HG03175 (cell line): ENCODE measurements around the gene COQ7.

ENCODE experiments used
- ATAC-seq: cut with Tn5 transposase; IDR thresholded peaks from one replicate; pipeline ENCODE4 v1.9.1; 2021; ENCODE audit warnings: mild to moderate bottlenecking, moderate library complexity; ENCODE audit not compliant: unreplicated experiment

Gene COQ7

GRCh38 chr16:19085679-19086200, 18.3 kb downstream of the COQ7 start:
- no peak for ATAC-seq

- peak; percentile 83 for ATAC-seq
Observed at GRCh38 chr16:19086322-19087199, 19.1 kb downstream of the COQ7 start.

GRCh38 chr16:19088341-19088916, 21.0 kb downstream of the COQ7 start:
- ATAC-seq, result no peak

GRCh38 chr16:19089410-19089955, 22.1 kb downstream of the COQ7 start:
- no peak for ATAC-seq

- no peak for ATAC-seq
Observed at GRCh38 chr16:19090916-19091315, 23.5 kb downstream of the COQ7 start.

- ATAC-seq, result no peak
Observed at GRCh38 chr16:19092653-19093410, 25.4 kb downstream of the COQ7 start.

GRCh38 chr16:19093631-19094541, 26.5 kb downstream of the COQ7 start:
- ATAC-seq, result no peak

- no peak for ATAC-seq
Observed at GRCh38 chr16:19094542-19095365, 27.3 kb downstream of the COQ7 start.

- peak; percentile 55 for ATAC-seq
Observed at GRCh38 chr16:19095654-19096053, 28.2 kb downstream of the COQ7 start.

- no peak for ATAC-seq
Observed at GRCh38 chr16:19098173-19098572, 30.8 kb downstream of the COQ7 start.

GRCh38 chr16:19102187-19102872, 34.9 kb downstream of the COQ7 start:
- no peak for ATAC-seq

- no peak for ATAC-seq
Observed at GRCh38 chr16:19104607-19105006, 37.2 kb downstream of the COQ7 start.

- no peak for ATAC-seq
Observed at GRCh38 chr16:19105131-19105530, 37.7 kb downstream of the COQ7 start.

- no peak for ATAC-seq
Observed at GRCh38 chr16:19105891-19106624, 38.6 kb downstream of the COQ7 start.

- ATAC-seq, result no peak
Observed at GRCh38 chr16:19106625-19107020, 39.2 kb downstream of the COQ7 start.

- no peak for ATAC-seq
Observed at GRCh38 chr16:19108409-19109287, 41.2 kb downstream of the COQ7 start.

GRCh38 chr16:19109288-19109664, 41.9 kb downstream of the COQ7 start:
- ATAC-seq, result no peak
